GM18502 (cell line): ENCODE results near the gene NEDD4.
"Not testable (repeated sequence)": the region's sequence is repeated elsewhere in the genome, so short reads cannot be mapped to it uniquely, and the experiment has no call there.

Experiments used
- ATAC-seq: cut with Tn5 transposase; IDR thresholded peaks from one replicate; pipeline ENCODE4 v1.9.1; 2021; ENCODE audit warnings: mild to moderate bottlenecking; ENCODE audit not compliant: unreplicated experiment, poor library complexity

The NEDD4 gene

GRCh38 chr15:55993111-55993803 is at the start of gene NEDD4:
NEDD4 (minus strand) TSS chr15:55993612; CDS start chr15:55993555, 57 bp downstream.
- ATAC-seq = peak; percentile 90

DNA sequence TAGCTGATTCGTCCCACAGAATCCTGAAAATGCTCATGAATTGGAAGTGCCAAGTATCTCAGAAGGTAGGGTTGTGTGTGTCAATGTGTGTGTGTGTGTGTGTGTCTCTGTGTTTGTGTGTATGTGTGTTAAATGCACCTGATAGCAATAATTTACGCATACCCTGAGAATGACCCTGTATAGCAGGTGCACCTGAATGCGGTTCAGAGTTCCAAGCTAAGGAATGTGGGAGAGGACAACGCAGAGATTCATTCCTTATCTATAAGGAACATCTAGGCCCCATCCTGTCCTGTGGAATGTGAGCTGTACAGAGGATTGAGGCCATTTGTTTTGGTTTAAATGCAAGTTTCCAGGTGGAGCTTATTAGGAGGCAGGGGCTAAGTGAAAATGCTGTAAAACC is 49.1 kb upstream of the NEDD4 start:
- ATAC-seq = no peak

- ATAC-seq = no peak
Measured at GRCh38 chr15:56042031-56042430, 48.6 kb upstream of the NEDD4 start.

- ATAC-seq = no peak
Measured at GRCh38 chr15:56040081-56041035, 46.9 kb upstream of the NEDD4 start.

DNA sequence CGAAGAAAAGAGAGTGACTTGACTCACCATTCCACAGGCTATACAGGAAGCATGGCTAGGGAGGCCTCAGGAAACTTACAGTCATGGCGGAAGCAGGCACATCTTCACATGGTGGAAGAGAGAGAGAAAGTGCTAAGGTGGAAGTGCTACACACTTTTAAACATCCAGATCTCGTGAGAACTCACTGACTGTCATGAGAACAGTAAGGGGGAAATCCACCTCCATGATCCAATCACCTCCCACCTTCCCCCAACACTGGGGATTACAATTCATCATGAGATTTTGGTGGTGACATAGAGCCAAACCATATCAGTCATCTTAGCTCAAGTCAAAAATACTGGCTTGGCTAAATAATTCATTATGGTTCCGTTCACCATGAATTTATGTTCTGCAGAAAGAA is 45.3 kb upstream of the NEDD4 start:
- no peak for ATAC-seq

- no peak for ATAC-seq
Measured at GRCh38 chr15:56038015-56038414, 44.6 kb upstream of the NEDD4 start.

DNA sequence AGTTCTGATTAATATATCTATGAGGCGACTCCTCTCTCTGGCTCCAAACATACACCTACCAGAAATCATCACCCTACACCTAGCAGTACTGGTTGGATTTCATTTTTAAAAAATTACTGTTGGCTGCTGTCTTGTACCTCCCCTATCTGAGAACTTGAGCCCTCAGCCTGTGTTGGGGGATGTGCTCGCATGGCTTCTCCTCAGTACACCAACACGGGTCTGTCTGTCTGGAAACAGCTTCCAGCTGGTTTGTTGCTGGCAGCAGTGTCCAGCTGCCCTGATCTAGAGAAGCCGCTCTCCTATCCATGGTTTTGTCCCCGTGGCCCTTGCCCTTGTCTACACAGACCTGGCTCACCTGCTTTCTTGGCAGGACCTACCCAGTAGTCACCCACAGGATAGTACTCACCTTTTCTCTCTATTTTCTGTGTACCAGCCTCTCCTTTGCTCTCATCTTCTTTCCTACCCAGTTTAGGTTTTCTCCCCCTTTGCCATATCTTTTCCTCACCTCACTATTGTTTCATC is 43.2 kb upstream of the NEDD4 start:
- ATAC-seq = no peak

- ATAC-seq = no peak
Measured at GRCh38 chr15:56035166-56035565, 41.8 kb upstream of the NEDD4 start.

DNA sequence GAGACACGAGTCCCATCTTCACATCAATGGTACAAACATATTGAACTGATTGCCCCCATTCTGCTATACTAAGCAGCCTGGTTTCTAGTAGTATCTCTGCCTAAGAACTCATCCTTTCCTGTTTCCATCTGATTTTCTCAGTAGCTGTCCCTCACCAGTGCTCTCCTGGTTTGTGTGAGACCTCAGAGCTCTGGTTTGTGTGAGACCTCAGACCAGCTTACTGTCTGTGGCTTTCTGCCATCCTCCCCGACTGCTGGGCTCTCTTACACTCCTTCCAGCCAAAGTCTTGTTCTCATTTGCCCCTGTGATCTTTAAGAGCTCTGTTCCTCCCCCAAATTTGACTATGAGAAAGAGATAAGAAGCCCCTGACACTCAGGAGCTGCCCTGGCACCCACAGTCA is 41.1 kb upstream of the NEDD4 start:
- ATAC-seq = no peak

- ATAC-seq = no peak
Measured at GRCh38 chr15:56032373-56032772, 39.0 kb upstream of the NEDD4 start.

GRCh38 chr15:56031836-56032235 is 38.4 kb upstream of the NEDD4 start:
- no peak for ATAC-seq

GRCh38 chr15:56031402-56031801 is 38.0 kb upstream of the NEDD4 start:
- ATAC-seq = no peak

- no peak for ATAC-seq
Measured at GRCh38 chr15:56028430-56028829, 35.0 kb upstream of the NEDD4 start.

- not testable (repeated sequence) for ATAC-seq
Measured at GRCh38 chr15:56023160-56023559, 29.7 kb upstream of the NEDD4 start.

- no peak for ATAC-seq
Measured at GRCh38 chr15:56019819-56020486, 26.5 kb upstream of the NEDD4 start.

DNA sequence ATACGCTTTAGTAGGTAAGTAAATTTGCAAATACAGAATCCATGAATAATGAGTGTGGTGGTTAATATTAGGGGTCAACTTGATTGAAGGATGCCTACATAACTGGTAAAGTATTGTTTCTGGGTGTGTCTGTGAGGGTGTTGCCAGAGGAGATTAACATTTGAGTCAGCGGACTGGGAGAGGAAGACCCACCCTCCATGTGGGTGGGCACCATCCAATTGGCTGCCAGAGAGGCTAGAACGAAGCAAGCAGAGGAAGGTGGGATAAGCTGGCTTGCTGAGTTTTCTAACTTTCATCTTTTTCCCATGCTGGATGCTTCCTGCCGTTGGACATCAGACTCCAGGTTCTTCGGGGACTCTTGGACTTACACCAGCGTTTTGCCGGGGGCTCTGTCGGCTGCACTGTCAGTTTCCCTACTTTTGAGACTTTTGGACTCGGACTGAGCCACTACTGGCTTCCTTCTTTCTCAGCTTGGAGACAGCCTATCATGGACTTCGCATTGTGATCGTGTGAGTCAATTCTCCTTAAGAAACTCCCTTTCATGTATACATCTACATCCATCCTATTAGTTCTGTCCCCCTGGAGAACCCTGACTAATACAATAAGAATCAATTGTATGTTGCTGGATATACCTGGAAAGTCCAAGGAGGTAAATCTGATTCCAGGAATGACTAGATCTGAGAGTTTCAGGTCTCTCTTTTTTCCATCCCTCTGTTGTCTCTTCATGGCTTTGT is 25.8 kb upstream of the NEDD4 start:
- ATAC-seq = no peak

DNA sequence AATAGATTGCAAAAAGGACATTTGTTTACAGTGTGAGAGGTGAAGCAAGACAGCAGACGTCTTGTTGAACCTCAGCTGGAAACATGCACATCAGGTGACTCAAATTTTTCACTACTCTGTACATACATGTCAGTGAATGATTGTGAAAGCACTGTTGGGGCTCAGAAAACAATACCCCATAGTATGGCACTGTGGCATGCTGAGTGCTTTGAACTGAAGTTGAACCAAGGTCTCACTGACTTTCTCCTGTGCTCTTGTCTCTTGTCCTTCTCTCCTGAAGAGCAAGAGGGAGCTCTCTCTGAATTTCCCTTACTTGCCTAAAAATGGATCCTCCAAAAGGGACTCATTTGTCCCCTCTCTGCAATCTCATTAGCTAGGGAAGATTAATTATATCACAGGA is 24.5 kb upstream of the NEDD4 start:
- no peak for ATAC-seq

GRCh38 chr15:56017511-56017910 is 24.1 kb upstream of the NEDD4 start:
- no peak for ATAC-seq

GRCh38 chr15:56016281-56016680 is 22.9 kb upstream of the NEDD4 start:
- ATAC-seq = no peak

DNA sequence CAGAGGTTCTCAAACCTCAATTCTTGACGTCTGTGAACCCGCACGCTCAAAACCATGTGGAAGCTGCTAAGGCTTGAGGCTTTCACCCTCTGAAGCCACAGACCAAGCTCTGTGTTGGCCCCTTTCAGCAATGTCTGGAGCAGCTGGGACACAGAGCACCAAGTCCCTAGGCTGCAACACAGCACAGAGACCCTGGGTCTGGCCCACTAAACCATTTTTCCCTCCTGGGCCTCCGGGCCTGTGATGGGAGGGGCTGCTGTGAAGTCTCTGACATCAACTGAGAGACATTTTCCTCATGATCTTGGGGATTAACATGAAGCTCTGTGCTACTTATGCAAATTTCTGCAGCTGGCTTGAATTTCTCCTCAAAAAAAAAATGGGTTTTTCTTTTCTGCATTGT is 21.3 kb upstream of the NEDD4 start:
- ATAC-seq = no peak
